ENCODE results near the gene HOXC12. TPM values are rescaled to one million over a fixed set of nuclear protein-coding genes. Genes with fewer than 3 reads are reported as not detected.

The HOXC12 gene
- total RNA-seq, 1 donor from 2014 or later = not detected

GRCh38 chr12:53951577-53952334 lies 2.9 kb upstream of the HOXC12 start:
- Mint-ChIP-seq H3K9me3 (ENCODE audit: unreplicated experiment) (peaks cover 30% of the 10 kb centered on the region), H3K27me3 (ENCODE audit: low read depth, unreplicated experiment) (peaks cover 86% of the 10 kb centered on the region), H3K36me3 (ENCODE audit: low read depth, unreplicated experiment) (peaks cover 4% of the 10 kb centered on the region), H3K4me3 (ENCODE audit: unreplicated experiment) (no peak overlapping the region), H3K27ac (ENCODE audit: unreplicated experiment) (no peak overlapping the region), H3K4me1 (ENCODE audit: low read depth, unreplicated experiment) (no peaks in the 10 kb centered on the region)
- no peak overlapping the region for H3K9ac ChIP-seq (ENCODE audit: low read length)
- H2AFZ ChIP-seq (ENCODE audit: low read depth, low read length) = no peak overlapping the region
- TF ChIP-seq CTCF (IDR thresholded peaks at IDR 0.05; ENCODE audit: insufficient read depth, low read depth, low read length) = no peak
- TF ChIP-seq EZH2 (IDR thresholded peaks at IDR 0.05; ENCODE audit: insufficient read depth, low read length) = peak; percentile 82
- DNase-seq (ENCODE audit: low read depth) (no peak), FAIRE-seq (no peak)
- H3K9me3 ChIP-seq (ENCODE audit: insufficient read depth, low read depth, low read length) = no peaks in the 10 kb centered on the region
- no peak overlapping the region for H3K27ac ChIP-seq (ENCODE audit: low read depth, low read length)
- H3K27me3 ChIP-seq (ENCODE audit: insufficient read depth, low read length) = peaks cover 91% of the 10 kb centered on the region
- H4K20me1 ChIP-seq (ENCODE audit: insufficient read depth, low read length) = peaks cover 4% of the 10 kb centered on the region
- no peaks in the 10 kb centered on the region for H3K36me3 ChIP-seq (ENCODE audit: insufficient read depth, low read length)
- H3K4me2 ChIP-seq (ENCODE audit: low read length) = no peak overlapping the region
- no peaks in the 10 kb centered on the region for H3K79me2 ChIP-seq (ENCODE audit: insufficient read depth, low read length)
- no peaks in the 10 kb centered on the region for H3K4me1 ChIP-seq (ENCODE audit: insufficient read depth, low read length)
- no peak overlapping the region for H3K4me3 ChIP-seq (ENCODE audit: insufficient read depth, low read depth, low read length)

GRCh38 chr12:53952335-53952694 lies 2.4 kb upstream of the HOXC12 start:
- Histone ChIP-seq H3K9me3 (ENCODE audit: insufficient read depth, low read depth, low read length) (no peaks in the 10 kb centered on the region), H4K20me1 (ENCODE audit: insufficient read depth, low read length) (peaks cover 4% of the 10 kb centered on the region), H2AFZ (ENCODE audit: low read depth, low read length) (no peak overlapping the region), H3K4me3 (ENCODE audit: insufficient read depth, low read depth, low read length) (no peak overlapping the region), H3K79me2 (ENCODE audit: insufficient read depth, low read length) (no peaks in the 10 kb centered on the region), H3K4me2 (ENCODE audit: low read length) (no peak overlapping the region), H3K36me3 (ENCODE audit: insufficient read depth, low read length) (no peaks in the 10 kb centered on the region), H3K4me1 (ENCODE audit: insufficient read depth, low read length) (no peaks in the 10 kb centered on the region), H3K27me3 (ENCODE audit: insufficient read depth, low read length) (peaks cover 93% of the 10 kb centered on the region), H3K27ac (ENCODE audit: low read depth, low read length) (no peak overlapping the region), H3K9ac (ENCODE audit: low read length) (no peak overlapping the region)
- Mint-ChIP-seq H3K27ac (ENCODE audit: unreplicated experiment) (no peak overlapping the region), H3K36me3 (ENCODE audit: low read depth, unreplicated experiment) (peaks cover 4% of the 10 kb centered on the region), H3K4me1 (ENCODE audit: low read depth, unreplicated experiment) (no peaks in the 10 kb centered on the region), H3K27me3 (ENCODE audit: low read depth, unreplicated experiment) (peaks cover 86% of the 10 kb centered on the region), H3K4me3 (ENCODE audit: unreplicated experiment) (no peak overlapping the region), H3K9me3 (ENCODE audit: unreplicated experiment) (peaks cover 30% of the 10 kb centered on the region)
- no peak for TF ChIP-seq EZH2 (IDR thresholded peaks at IDR 0.05; ENCODE audit: insufficient read depth, low read length)
- no peak for TF ChIP-seq CTCF (IDR thresholded peaks at IDR 0.05; ENCODE audit: insufficient read depth, low read depth, low read length)
- no peak for DNase-seq (ENCODE audit: low read depth)
- FAIRE-seq = no peak

Data from astrocyte (in vitro differentiated cells and primary cell).